PC-9 (cell line): ENCODE measurements around the gene KIF16B.

Source experiments
- EZH2 ChIP-seq: fragments of 200-600 bp; sonication (generic); IDR thresholded peaks from 2 replicates; pipeline ENCODE4 v1.8.0; 2017; ENCODE audit warnings: antibody characterized with exemption, low read depth
- TF ChIP-seq, protein P1 (sequence below): fragments of 200-600 bp; sonication (generic); conservative IDR thresholded peaks from 2 replicates; pipeline ENCODE4 v1.6.1; 2017; ENCODE audit warnings: mixed run types, antibody characterized with exemption, mild to moderate bottlenecking, moderate library complexity

DNA sequence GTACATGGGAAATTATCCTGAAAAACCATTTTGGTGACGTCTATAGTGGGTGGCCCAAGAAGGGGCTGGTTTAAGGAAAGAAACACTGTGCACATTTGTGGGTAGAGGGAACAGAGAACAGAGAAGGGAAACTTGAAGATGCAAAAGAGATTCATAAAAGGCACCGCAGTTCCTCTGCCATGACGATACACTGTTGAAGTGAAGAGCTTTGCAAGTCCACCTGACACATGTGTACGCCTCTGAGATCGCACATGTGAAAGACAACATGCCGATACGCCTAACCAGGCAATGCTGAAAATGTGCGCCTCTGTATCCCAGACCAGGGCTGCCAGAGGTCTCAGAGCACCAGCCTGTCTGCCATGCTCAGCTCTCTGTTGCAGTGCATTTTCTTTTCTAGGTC, 180.9 kb downstream of the KIF16B start:
- TF ChIP-seq, protein P1, sequence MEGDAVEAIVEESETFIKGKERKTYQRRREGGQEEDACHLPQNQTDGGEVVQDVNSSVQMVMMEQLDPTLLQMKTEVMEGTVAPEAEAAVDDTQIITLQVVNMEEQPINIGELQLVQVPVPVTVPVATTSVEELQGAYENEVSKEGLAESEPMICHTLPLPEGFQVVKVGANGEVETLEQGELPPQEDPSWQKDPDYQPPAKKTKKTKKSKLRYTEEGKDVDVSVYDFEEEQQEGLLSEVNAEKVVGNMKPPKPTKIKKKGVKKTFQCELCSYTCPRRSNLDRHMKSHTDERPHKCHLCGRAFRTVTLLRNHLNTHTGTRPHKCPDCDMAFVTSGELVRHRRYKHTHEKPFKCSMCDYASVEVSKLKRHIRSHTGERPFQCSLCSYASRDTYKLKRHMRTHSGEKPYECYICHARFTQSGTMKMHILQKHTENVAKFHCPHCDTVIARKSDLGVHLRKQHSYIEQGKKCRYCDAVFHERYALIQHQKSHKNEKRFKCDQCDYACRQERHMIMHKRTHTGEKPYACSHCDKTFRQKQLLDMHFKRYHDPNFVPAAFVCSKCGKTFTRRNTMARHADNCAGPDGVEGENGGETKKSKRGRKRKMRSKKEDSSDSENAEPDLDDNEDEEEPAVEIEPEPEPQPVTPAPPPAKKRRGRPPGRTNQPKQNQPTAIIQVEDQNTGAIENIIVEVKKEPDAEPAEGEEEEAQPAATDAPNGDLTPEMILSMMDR = no peak
- TF ChIP-seq EZH2 = no peak
